Sigmoid colon (tissue), 7 donors: ENCODE results near the gene CDH20. TPM values are rescaled to one million over a fixed set of nuclear protein-coding genes. Genes with fewer than 3 reads are reported as not detected.

Source experiments
- DNase-seq: peaks from one replicate; pipeline ENCODE4 v3.0.0-alpha.2; 2019
- H3K27ac ChIP-seq, 4 donors: fragments of 200-600 bp; sonication (generic); one replicate each; pipeline ENCODE4 v1.5.1; 2016 to 2019; ENCODE audit warnings: mild to moderate bottlenecking in 1 of 4
- H3K27me3 ChIP-seq, 3 donors: fragments of 200-600 bp; sonication (generic); one replicate each; pipeline ENCODE4 v1.5.1; 2019; ENCODE audit warnings: mild to moderate bottlenecking in 1 of 3
- H3K36me3 ChIP-seq, 4 donors: fragments of 200-600 bp; sonication (generic); one replicate each; pipeline ENCODE4 v1.5.1; 2016 to 2019
- H3K4me1 ChIP-seq, 4 donors: fragments of 200-600 bp; sonication (generic); one replicate each; pipeline ENCODE4 v1.5.1; 2017 to 2019
- H3K4me3 ChIP-seq, 4 donors: fragments of 200-600 bp; sonication (generic); one replicate each; pipeline ENCODE4 v1.5.1; 2017 to 2019; ENCODE audit warnings: mild to moderate bottlenecking in 2 of 4, moderate library complexity in 1 of 4
- H3K9me3 ChIP-seq, 4 donors: fragments of 200-600 bp in 3 of 4; sonication (generic) in 3 of 4; one replicate each; pipeline versions ENCODE4 v1.5.1 to v1.6.1; 2013 to 2019
- CTCF ChIP-seq, 4 experiments: fragments of 450-650 bp in 3 of 4; fragments of 200-600 bp in 1 of 4; IDR thresholded peaks; one replicate each; pipeline ENCODE4 v1.5.1; 2016 to 2019; ENCODE audit warnings: antibody characterized with exemption in 4 of 4, mild to moderate bottlenecking in 3 of 4, moderate library complexity in 2 of 4
- EP300 ChIP-seq, 4 donors: sonication (generic); formaldehyde crosslinking; IDR thresholded peaks; one replicate each; pipeline ENCODE4 v1.6.1; 2017; ENCODE audit warnings: antibody characterized with exemption in 4 of 4
- POLR2A ChIP-seq, 2 donors: fragments of 450-650 bp; IDR thresholded peaks; one replicate each; pipeline ENCODE4 v1.6.1; 2016; ENCODE audit warnings: antibody characterized with exemption in 2 of 2, mild to moderate bottlenecking in 2 of 2, moderate library complexity in 2 of 2
- POLR2AphosphoS5 ChIP-seq, 4 donors: sonication (generic); formaldehyde crosslinking; IDR thresholded peaks; one replicate each; pipeline ENCODE4 v1.6.1; 2017; ENCODE audit warnings: antibody characterized with exemption in 4 of 4
- WGBS, 2 donors: extraction: QIAGEN DNeasy Blood & Tissue Kit; methylation state at CpG; one replicate each; pipeline ENCODE4 v1.1.7; 2013; 5-methylcytosine and 5-hydroxymethylcytosine counted together
- intact Hi-C: fragments of 100-400 bp; cut with DNase I; formaldehyde crosslinking; loops from one replicate; pipeline ENCODE4 v1.15.1; 2023
- polyA plus RNA-seq, 3 donors: library from polyadenylated mRNA; stranded (reverse); fragments of 200-250 nt; gene quantifications; one replicate each; pipeline ENCODE4 v1.2.3, GENCODE V29; 2013
- total RNA-seq, 4 donors: library from RNA; depleted of rRNA; stranded (reverse); fragments of >200 nt; gene quantifications; one replicate each; pipeline ENCODE4 v1.1.0, GENCODE V29; 2016
- donor health status: healthy with polysubstance abuse.
- donor health status: Bipolar disorder and iron deficiency.
- donor health status: healthy.

The CDH20 gene
- total and polyA plus RNA-seq, 7 donors: under 0.01 to 0.33 (median 0.21) TPM; not detected in 3

GRCh38 chr18:61466736-61467135, 133.5 kb downstream of the CDH20 start:
- TF ChIP-seq POLR2A (IDR thresholded peaks at IDR 0.05) (no peak), CTCF (IDR thresholded peaks at IDR 0.05) (no peak), POLR2AphosphoS5 (IDR thresholded peaks at IDR 0.05) (no peak), EP300 (IDR thresholded peaks at IDR 0.05) (no peak)
- 87 to 94% methylated on average over 3 of the region's 3 CpGs for WGBS, 2 donors
- H3K4me3 ChIP-seq: no peak overlapping the region
- no peaks in the 10 kb centered on the region for H3K9me3 ChIP-seq
- no peaks in the 10 kb centered on the region for H3K27me3 ChIP-seq
- no peaks in the 10 kb centered on the region for H3K4me1 ChIP-seq
- no peaks in the 10 kb centered on the region for H3K36me3 ChIP-seq
- intact Hi-C loops: no loop called here
- H3K27ac ChIP-seq: no peak overlapping the region
- DNase-seq: no peak

- H3K4me1 ChIP-seq: no peaks in the 10 kb centered on the region
- no peak for DNase-seq
- no peaks in the 10 kb centered on the region for H3K27me3 ChIP-seq
- no peaks in the 10 kb centered on the region for H3K36me3 ChIP-seq
- intact Hi-C loops: no loop called here
- H3K27ac ChIP-seq: no peak overlapping the region
- H3K4me3 ChIP-seq: no peak overlapping the region
- no peaks in the 10 kb centered on the region for H3K9me3 ChIP-seq
- 89% methylated on average over 16 of the region's 16 CpGs for WGBS, 2 donors
- TF ChIP-seq POLR2AphosphoS5 (IDR thresholded peaks at IDR 0.05): no peak
Measured at GRCh38 chr18:61470031-61470674, 136.9 kb downstream of the CDH20 start.

GRCh38 chr18:61471541-61471940, 138.3 kb downstream of the CDH20 start:
- 41 to 78% methylated on average over 4 of the region's 4 CpGs for WGBS, 2 donors
- Histone ChIP-seq H3K4me3 (no peak overlapping the region), H3K36me3 (no peaks in the 10 kb centered on the region), H3K27ac (no peak overlapping the region), H3K4me1 (no peaks in the 10 kb centered on the region), H3K27me3 (no peaks in the 10 kb centered on the region), H3K9me3 (no peaks in the 10 kb centered on the region)
- DNase-seq: no peak
- TF ChIP-seq POLR2AphosphoS5 (IDR thresholded peaks at IDR 0.05) (no peak), POLR2A (IDR thresholded peaks at IDR 0.05) (no peak), CTCF (IDR thresholded peaks at IDR 0.05) (no peak), EP300 (IDR thresholded peaks at IDR 0.05) (no peak)
- intact Hi-C loops: no loop called here

GRCh38 chr18:61471942-61472341, 138.7 kb downstream of the CDH20 start:
- WGBS, 2 donors: 60 to 61% methylated on average over 5 of the region's 5 CpGs
- intact Hi-C loops: no loop called here

GRCh38 chr18:61474341-61474740, 141.1 kb downstream of the CDH20 start:
- Histone ChIP-seq H3K36me3 (no peaks in the 10 kb centered on the region), H3K4me1 (no peaks in the 10 kb centered on the region), H3K27me3 (no peaks in the 10 kb centered on the region), H3K4me3 (no peak overlapping the region), H3K9me3 (no peaks in the 10 kb centered on the region), H3K27ac (no peak overlapping the region)
- WGBS, 2 donors: 62 to 79% methylated on average over 6 of the region's 6 CpGs
- no peak for DNase-seq
- TF ChIP-seq EP300 (IDR thresholded peaks at IDR 0.05): no peak
- TF ChIP-seq POLR2AphosphoS5 (IDR thresholded peaks at IDR 0.05): no peak
- no peak for TF ChIP-seq CTCF (IDR thresholded peaks at IDR 0.05)
- no peak for TF ChIP-seq POLR2A (IDR thresholded peaks at IDR 0.05)
- intact Hi-C loops: no loop called here

More at GRCh38 chr18:61471942-61472341, 138.7 kb downstream of the CDH20 start:
- Histone ChIP-seq H3K9me3 (no peaks in the 10 kb centered on the region), H3K27me3 (no peaks in the 10 kb centered on the region), H3K4me1 (no peaks in the 10 kb centered on the region), H3K36me3 (no peaks in the 10 kb centered on the region), H3K4me3 (no peak overlapping the region), H3K27ac (no peak overlapping the region)
- TF ChIP-seq POLR2A (IDR thresholded peaks at IDR 0.05): no peak
- no peak for DNase-seq

GRCh38 chr18:61474918-61475317, 141.7 kb downstream of the CDH20 start:
- H3K27me3 ChIP-seq: no peaks in the 10 kb centered on the region
- no peaks in the 10 kb centered on the region for H3K36me3 ChIP-seq
- H3K27ac ChIP-seq: no peak overlapping the region
- TF ChIP-seq CTCF (IDR thresholded peaks at IDR 0.05) (no peak), POLR2A (IDR thresholded peaks at IDR 0.05) (no peak), POLR2AphosphoS5 (IDR thresholded peaks at IDR 0.05) (no peak), EP300 (IDR thresholded peaks at IDR 0.05) (no peak)
- no peaks in the 10 kb centered on the region for H3K9me3 ChIP-seq
- 74 to 76% methylated on average over 2 of the region's 2 CpGs for WGBS, 2 donors
- DNase-seq: no peak
- H3K4me1 ChIP-seq: no peaks in the 10 kb centered on the region
- intact Hi-C loops: no loop called here
- no peak overlapping the region for H3K4me3 ChIP-seq
